AG04449 (cell line): ENCODE results near the gene PLA2G2C.

Source experiments
- CTCF ChIA-PET: fragments of 350-600 bp; formaldehyde crosslinking; extraction: SDS; loops from one replicate; lab custom pipeline; 2021; ENCODE audit warnings: antibody characterized with exemption; lab: Yijun Ruan, JAX
- POLR2A ChIA-PET: fragments of 400-600, 350-600 bp; formaldehyde crosslinking; extraction: SDS; loops from one replicate; lab custom pipeline; 2020; ENCODE audit warnings: antibody characterized with exemption, inconsistent platforms; lab: Yijun Ruan, JAX
- DNase-seq: peaks from one replicate; pipeline ENCODE4 v3.0.0-alpha.2; 2010; ENCODE audit warnings: low read depth, low spot score
- H3K4me3 ChIP-seq: 2 replicates; pipeline ENCODE4 v1.5.1; 2011; ENCODE audit warnings: low read depth, mild to moderate bottlenecking, control low read depth, low read length
- TF ChIP-seq, protein P1 (sequence below): IDR thresholded peaks from one replicate; pipeline ENCODE4 v1.5.1; 2011; ENCODE audit warnings: mild to moderate bottlenecking, moderate library complexity, low read length, control low read depth, inconsistent platforms; ENCODE audit not compliant: insufficient read depth; ENCODE audit errors: missing control alignments

The PLA2G2C gene

GRCh38 chr1:20143734-20144565, 42.4 kb downstream of the PLA2G2C start:
- CTCF ChIA-PET, result interaction anchor here (1.6 to 2.8 kb wide), 2 partner anchors 9 to 226 kb away, joined by 6 to 19 read pairs; no protein-coding TSS in a partner anchor
- TF ChIP-seq, protein P1, sequence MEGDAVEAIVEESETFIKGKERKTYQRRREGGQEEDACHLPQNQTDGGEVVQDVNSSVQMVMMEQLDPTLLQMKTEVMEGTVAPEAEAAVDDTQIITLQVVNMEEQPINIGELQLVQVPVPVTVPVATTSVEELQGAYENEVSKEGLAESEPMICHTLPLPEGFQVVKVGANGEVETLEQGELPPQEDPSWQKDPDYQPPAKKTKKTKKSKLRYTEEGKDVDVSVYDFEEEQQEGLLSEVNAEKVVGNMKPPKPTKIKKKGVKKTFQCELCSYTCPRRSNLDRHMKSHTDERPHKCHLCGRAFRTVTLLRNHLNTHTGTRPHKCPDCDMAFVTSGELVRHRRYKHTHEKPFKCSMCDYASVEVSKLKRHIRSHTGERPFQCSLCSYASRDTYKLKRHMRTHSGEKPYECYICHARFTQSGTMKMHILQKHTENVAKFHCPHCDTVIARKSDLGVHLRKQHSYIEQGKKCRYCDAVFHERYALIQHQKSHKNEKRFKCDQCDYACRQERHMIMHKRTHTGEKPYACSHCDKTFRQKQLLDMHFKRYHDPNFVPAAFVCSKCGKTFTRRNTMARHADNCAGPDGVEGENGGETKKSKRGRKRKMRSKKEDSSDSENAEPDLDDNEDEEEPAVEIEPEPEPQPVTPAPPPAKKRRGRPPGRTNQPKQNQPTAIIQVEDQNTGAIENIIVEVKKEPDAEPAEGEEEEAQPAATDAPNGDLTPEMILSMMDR, result no peak
- POLR2A ChIA-PET, result no interaction called here
- no peak for DNase-seq
- no peak overlapping the region for H3K4me3 ChIP-seq

DNA sequence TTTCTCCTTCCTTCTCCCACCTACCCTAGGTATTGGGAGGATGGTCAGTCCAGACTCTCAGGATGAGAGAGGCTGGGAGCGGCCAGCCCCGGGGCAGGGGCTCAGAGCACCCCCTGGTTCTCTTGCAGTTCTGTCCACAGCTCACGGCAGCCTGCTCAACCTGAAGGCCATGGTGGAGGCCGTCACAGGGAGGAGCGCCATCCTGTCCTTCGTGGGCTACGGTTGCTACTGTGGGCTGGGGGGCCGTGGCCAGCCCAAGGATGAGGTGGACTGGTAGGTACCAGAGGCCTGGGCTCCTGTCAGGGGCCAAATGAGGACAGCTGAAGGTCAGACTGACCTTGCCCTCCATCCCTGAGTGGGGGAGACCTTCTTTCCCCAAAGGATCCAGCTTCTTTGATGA, 43.0 kb downstream of the PLA2G2C start:
- POLR2A ChIA-PET, result no interaction called here
- CTCF ChIA-PET, result interaction anchor here (1.6 to 2.8 kb wide), 2 partner anchors 9 to 225 kb away, joined by 6 to 19 read pairs; no protein-coding TSS in a partner anchor
- TF ChIP-seq, protein P1, result no peak
- no peak for DNase-seq
- no peak overlapping the region for H3K4me3 ChIP-seq

DNA sequence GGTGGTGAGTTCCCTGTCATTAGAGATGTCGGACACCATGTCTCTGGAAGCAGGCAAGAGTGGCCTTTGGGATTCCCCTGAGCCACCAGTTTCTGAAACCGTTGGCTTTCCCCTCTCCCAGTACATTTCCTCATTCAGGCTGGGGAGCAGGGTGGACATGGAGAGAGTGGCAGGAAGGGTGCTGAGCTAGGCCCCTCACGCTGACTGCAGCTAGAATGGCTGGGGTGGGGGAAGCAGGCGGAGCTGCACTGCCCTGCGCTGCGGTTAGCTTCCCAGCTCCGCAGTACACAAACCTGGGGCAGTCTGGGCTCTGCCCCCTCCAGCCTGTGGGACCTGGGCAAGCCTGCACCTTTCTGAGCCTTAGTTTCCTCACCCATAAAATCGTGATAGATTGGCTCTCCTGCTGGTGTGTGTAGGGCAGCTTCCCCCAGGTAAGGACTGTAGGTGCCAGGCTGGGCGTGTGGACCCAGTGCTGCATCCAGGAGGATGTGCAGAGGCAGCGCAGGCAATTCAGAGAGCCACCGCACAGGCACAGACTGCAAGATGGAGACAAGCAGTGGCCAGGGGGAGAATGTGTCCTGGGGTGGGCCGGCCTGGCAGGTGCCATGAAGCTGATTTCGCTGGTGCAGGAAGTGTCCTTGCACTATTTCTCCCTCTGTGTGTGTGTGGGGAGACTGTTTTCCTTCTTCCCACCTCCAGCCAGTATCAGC, 44.2 kb downstream of the PLA2G2C start:
- no peak for DNase-seq
- TF ChIP-seq, protein P1, result no peak
- POLR2A ChIA-PET, result no interaction called here
- CTCF ChIA-PET, result interaction anchor here (2.8 kb wide), 1 partner anchor 10 kb away, joined by 19 read pairs; no protein-coding TSS in a partner anchor
- H3K4me3 ChIP-seq, result no peak overlapping the region

GRCh38 chr1:20141466-20141865, 44.9 kb downstream of the PLA2G2C start:
- no peak for DNase-seq
- TF ChIP-seq, protein P1, result no peak
- CTCF ChIA-PET, result interaction anchor here (2.8 kb wide), 1 partner anchor 11 kb away, joined by 19 read pairs; no protein-coding TSS in a partner anchor
- POLR2A ChIA-PET, result no interaction called here
- no peak overlapping the region for H3K4me3 ChIP-seq

DNA sequence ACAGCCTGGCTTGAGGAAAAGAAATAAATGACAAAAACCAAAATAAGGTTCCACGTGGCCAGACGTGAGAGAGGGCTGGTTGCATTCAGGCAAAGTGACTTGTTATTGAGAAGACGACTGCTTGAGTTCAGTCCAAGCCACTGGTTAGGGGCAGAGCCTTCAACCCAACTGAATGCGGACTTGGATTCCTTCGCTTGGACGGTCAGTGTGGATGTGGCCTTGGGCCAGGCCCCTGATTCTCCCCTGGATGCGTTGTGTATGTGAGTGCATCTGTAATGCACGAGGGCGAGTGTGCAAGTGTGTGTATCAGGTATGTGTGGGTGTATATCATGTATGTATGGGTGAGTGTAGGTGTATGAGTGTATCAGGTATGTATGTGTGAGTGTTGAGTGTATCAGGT, 45.3 kb downstream of the PLA2G2C start:
- TF ChIP-seq, protein P1, result no peak
- no peak for DNase-seq
- CTCF ChIA-PET, result no interaction called here
- no peak overlapping the region for H3K4me3 ChIP-seq
- POLR2A ChIA-PET, result no interaction called here
